Activated CD8-positive, alpha-beta memory T cell treated with anti-CD3 and anti-CD28 coated beads, Interleukin-2, amount 50 U/mL, for 4 hours (primary cell): ENCODE results near the gene NR2F1-AS1.
"Not testable (repeated sequence)": the region's sequence is repeated elsewhere in the genome, so short reads cannot be mapped to it uniquely, and the experiment has no call there.

Experiments used
- DNase-seq: peaks from one replicate; pipeline ENCODE4 v3.0.0-alpha.2; 2020

The NR2F1-AS1 gene

DNA sequence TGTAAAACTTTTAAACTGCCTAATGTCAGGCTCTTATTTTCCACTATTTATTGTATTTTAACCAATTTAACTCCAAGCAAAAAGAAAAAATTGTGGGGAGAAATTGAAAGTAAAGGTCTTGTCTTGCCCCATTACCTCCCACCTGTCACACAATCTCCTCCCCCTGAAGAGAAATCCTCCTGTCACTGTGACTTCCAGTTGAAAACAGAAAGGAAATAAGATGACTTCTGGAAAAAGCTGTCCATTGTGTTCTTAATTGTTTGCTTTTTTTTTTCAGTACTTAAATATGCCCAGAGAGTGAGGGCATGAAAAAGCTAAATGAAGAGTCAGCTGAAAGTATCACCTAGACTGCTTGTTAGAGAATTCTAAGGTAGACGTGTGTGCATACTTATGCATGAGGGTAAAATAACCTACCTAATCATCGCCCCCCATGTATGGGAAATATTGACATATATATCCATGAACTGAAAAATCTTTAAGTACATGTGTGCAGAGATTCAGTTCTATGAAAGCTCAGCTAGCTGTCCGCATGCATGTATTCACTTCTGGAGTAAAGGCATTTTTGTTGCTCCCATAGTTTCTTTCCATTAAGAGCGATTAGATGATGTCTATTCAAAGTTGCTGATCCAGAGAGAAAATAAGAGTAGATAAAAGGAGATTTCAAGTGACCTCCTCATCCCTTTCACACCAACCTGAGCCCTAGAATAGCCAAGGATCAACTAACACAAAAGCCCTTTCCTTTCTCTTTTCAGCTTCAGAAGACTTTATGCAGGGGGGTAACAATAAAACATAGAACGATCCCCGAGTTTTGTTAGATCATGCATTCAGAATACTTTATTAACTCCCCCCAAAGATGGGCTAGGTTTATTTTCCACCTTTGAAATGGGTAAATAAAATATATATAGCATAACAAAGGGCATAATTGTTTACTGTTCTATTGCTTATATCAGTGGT, 5.3 kb downstream of the NR2F1-AS1 start:
- no peak for DNase-seq

- DNase-seq: no peak
Observed at GRCh38 chr5:93574491-93575305, 6.3 kb downstream of the NR2F1-AS1 start.

GRCh38 chr5:93573354-93574351, 7.4 kb downstream of the NR2F1-AS1 start:
- DNase-seq: no peak

DNA sequence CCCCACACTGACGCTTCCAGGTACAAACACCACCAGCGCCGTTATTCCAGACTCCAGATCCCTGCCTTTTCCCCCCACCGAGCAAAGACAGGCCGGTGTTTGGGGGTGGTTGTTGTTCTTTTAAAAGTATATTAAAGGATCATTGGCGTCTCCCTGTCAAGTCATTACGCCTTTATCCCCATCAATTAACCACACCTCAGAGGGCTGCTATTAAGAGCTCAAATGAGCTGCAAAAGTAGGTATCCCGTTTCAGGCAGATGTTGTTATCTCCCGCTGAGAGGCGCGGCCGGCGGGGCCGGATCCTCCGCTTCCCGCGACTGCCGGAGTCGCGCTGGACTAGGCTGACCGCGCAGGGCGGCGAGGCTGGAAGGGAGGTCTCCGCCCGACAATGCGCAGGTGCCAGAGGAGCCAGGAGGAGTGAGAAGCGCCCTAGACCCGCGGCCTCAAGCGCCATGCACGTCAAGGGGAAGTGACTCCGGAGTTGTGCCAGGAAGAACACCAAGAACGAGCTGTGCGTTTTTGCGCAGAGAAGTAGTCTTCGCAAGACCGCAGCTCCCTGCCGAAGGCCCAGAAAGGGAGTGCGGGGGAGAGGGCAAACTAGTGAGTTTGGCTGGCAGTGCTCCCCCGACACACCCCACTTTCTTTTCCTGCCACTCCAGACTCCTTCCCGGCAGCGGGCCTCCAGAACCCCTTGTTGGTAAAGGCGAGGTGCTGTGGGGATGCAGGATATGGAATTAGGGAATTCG, 8.2 kb downstream of the NR2F1-AS1 start:
- DNase-seq: no peak

GRCh38 chr5:93572101-93572607, 8.9 kb downstream of the NR2F1-AS1 start:
- DNase-seq: no peak

DNA sequence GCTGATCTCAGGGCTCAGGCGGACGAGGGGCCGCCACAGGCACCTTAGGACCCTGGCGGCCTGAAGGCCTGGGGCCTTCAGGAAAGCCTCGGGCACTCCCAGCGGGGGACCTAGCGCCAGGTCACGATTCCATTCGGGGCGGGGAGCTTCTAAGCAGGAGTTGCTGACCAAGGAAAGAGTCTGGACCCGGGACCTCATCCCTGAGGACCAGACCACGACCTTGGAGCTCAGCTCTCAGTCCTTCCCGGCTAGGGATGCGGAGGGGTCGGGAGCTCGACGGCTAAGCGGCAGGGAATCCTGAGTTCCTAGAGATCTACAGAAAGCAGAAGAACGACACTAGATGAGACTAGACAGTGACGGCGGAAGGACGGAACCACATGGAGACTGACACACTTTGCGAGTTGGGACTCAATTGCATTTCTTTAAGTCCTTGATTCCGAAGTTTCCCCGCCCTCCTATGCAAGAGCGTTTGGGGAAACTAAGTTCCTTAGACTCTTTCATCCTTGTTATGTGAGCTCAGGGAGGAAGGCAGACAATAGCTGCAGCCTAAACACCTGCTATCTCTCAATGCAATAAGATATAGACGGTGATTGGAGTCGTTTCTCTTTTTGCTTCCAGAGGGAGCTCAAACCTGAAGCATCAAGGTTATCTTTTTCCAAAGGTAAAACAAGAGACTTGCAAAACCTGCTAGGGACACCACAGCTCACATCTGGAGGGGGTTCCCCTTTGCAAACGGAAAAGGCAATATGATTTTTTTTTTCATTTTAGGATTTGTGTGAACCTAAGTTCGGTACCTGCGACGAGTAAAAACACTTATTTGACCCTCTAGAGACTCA, 9.7 kb downstream of the NR2F1-AS1 start:
- DNase-seq: no peak

DNA sequence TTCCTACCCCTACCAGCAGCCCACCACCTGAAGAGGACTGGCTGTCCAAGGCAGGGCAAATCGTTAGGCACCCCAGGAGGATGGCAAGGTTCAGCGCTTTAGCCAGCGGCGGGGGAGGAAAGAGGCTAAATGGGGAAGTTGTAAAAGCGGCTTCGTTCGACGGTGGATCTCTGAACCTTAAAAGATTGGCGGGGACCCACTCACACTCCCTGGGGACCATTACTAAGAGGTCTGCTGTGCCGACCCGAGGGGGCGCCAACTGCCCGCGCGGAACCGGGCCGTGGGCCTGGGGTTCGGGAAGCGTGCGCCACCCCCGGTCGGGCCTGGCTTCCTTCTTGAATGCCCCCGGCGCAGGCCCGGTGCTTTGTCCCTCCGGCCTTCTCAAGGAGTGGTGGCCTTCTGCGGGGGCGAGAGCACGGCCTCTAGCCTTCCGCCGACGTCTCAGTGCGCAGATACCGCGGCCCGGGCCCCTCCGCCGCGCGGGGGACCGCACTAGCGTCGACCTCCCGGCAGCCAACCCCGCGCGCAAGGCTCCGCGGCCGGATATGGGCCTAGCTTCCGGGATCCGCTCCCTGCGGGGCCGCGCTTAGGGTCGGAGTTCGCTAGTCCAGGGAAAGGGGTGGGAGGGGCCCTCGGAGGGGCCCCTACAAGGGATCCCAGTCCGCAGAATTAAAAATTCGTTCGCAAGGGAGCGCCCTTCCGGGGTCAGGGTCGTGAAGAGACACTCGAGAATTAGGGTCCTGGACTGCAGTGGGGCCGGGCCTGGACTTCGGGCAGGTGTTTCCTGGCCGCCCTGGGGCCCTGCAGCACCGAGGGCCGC, 10.5 kb downstream of the NR2F1-AS1 start:
- no peak for DNase-seq

- DNase-seq: no peak
Observed at GRCh38 chr5:93569300-93570160, 11.5 kb downstream of the NR2F1-AS1 start.

DNA sequence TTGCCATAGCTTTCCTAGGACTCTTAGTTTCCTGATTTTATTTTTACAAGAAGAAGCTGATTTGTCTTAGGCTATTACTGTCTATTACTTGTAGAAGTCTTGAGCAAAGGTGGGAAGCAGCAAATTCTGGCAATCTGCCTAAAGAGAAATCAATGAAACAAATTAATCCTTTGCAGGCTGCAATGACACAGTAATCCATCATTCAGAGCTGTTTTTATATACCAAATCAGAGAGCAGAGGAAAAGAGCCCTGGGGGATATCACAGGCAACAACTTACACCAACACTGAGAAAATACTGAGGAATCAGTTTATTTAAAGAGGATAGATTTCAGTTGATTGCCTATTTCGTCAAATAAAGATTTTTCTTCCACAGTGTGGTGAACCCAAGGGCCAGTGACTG, 13.6 kb downstream of the NR2F1-AS1 start:
- no peak for DNase-seq

DNA sequence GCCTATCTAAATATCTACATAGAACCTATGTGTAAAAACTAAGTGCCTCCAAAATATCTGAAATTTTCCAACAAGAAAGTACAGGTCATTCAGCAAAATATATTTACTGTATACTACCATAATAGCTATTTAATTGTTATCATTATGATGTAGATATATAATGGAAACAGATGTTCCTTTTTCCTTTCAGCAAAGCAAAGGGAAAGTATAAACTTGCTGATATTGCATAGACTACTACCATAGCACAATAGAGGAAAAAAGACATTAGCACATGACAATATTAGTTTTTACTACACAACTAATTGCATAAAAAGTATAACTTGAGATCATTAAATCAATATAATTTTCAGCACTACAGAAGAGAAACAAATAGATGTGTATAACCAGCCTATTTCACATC, 14.9 kb downstream of the NR2F1-AS1 start:
- no peak for DNase-seq

GRCh38 chr5:93557021-93557604, 23.9 kb downstream of the NR2F1-AS1 start:
- no peak for DNase-seq

DNA sequence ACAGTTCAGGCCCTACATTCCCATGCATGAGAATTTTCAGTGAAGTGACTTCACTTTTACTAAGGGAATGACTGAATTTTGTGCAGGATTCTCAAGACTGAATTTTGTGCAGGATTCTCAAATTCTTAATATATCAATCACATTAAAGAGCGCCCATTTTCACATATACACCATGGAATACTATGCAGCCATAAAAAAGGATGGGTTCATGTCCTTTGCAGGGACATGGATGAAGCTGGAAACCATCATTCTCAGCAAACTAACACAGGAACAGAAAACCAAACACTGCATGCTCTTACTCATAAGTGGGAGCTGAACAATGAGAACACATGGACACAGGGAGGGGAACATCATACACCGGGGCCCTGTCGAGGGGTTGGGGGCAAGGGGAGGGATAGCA, 31.4 kb downstream of the NR2F1-AS1 start:
- DNase-seq: not testable (repeated sequence)

- DNase-seq: no peak
Observed at GRCh38 chr5:93545872-93546271, 35.1 kb downstream of the NR2F1-AS1 start.

DNA sequence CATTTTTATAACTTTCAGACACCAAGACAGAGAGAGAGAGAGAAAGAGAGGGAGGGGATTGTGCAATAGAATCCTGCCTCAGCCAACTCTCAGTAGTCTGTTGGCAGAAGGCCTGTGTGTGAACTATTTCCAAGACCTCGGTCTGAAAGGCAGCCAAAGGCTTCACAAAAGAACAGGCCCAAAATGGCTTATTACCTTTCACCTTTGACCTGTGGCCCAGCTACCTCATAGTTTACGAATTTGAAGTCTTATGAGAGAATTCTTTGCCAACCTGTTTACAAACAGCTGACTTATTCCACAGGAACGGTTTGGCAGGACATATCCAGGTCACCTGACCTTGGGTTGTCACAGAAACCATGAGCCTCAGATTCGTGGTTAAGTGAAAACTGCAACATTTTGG, 48.6 kb downstream of the NR2F1-AS1 start:
- DNase-seq: no peak

GRCh38 chr5:93521815-93522214, 59.2 kb downstream of the NR2F1-AS1 start:
- DNase-seq: not testable (repeated sequence)

GRCh38 chr5:93519740-93520139, 61.3 kb downstream of the NR2F1-AS1 start:
- no peak for DNase-seq

- DNase-seq: no peak
Observed at GRCh38 chr5:93517828-93518227, 63.2 kb downstream of the NR2F1-AS1 start.

DNA sequence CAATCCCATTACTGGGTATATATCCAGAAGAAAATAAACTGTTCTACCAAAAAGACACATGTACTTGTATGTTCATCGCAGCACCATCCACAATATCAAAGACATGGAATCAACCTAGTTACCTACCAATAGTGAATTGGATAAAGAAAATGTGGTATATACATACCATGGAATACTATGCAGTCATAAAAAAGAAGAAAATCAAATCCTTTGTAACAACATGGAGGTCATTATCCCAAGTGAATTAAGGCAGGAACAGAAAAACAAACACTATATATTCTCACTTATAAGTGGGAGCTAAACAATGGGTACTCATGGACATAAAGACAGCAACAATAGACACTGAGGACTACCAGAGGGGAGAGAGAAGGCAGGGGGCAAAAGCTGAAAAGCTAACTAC, 67.7 kb downstream of the NR2F1-AS1 start:
- no peak for DNase-seq
